Lower lobe of right lung (tissue), 2 donors: Measurements from ENCODE around the gene HDC. TPM values are rescaled to one million over a fixed set of nuclear protein-coding genes. Genes with fewer than 3 reads are reported as not detected.

Source experiments
- ATAC-seq, 2 donors: fragments of 200-7000 bp; cut with Tn5 transposase; one replicate each; pipeline ENCODE4 v1.9.1; 2020 to 2022; ENCODE audit warnings: mild to moderate bottlenecking in 2 of 2, moderate library complexity in 2 of 2
- DNase-seq: peaks from one replicate; pipeline ENCODE4 v3.0.0-alpha.2; 2020
- H3K27ac ChIP-seq: fragments of 200-600 bp; one replicate; pipeline ENCODE4 v1.8.0; 2022
- H3K27me3 ChIP-seq: fragments of 200-600 bp; one replicate; pipeline ENCODE4 v1.8.0; 2022; ENCODE audit warnings: low read depth
- H3K36me3 ChIP-seq: fragments of 200-600 bp; one replicate; pipeline ENCODE4 v1.8.0; 2022; ENCODE audit warnings: mild to moderate bottlenecking
- H3K4me1 ChIP-seq: fragments of 200-600 bp; one replicate; pipeline ENCODE4 v1.8.0; 2022
- H3K4me3 ChIP-seq: fragments of 200-600 bp; one replicate; pipeline ENCODE4 v1.8.0; 2022; ENCODE audit warnings: mild to moderate bottlenecking
- H3K9me3 ChIP-seq: fragments of 200-600 bp; one replicate; pipeline ENCODE4 v1.8.0; 2022
- CTCF ChIP-seq: fragments of 200-600 bp; IDR thresholded peaks from one replicate; pipeline ENCODE4 v1.8.0; 2022; ENCODE audit warnings: antibody characterized with exemption, mild to moderate bottlenecking
- intact Hi-C: fragments of 100-400 bp; cut with DNase I; formaldehyde crosslinking; loops from one replicate; pipeline ENCODE4 v1.11.0; 2022
- total RNA-seq: library from RNA; stranded (reverse); fragmentation: NEBNext Ultra II Directional; extraction: Animal tissue kit (Norgen Biotek cat#: 25700); gene quantifications from one replicate; pipeline ENCODE4 v1.2.1, GENCODE V29; 2021
- donor health status: DM: no; HTN: yes; CAD: no; lungs with severe emphysema.

The HDC gene
- total RNA-seq, 1 donor from 2014 or later = 4.8 TPM

GRCh38 chr15:50298340-50298739 lies 32.8 kb upstream of the HDC start:
- TF ChIP-seq CTCF = no peak
- Histone ChIP-seq H3K27me3 (no peaks in the 10 kb centered on the region), H3K27ac (no peak overlapping the region), H3K4me3 (no peak overlapping the region), H3K9me3 (no peaks in the 10 kb centered on the region), H3K36me3 (peaks cover 71% of the 10 kb centered on the region), H3K4me1 (no peaks in the 10 kb centered on the region)
- intact Hi-C loops = no loop called here
- ATAC-seq (no peak), DNase-seq (no peak)

- intact Hi-C loops = no loop called here
- DNase-seq (no peak), ATAC-seq (no peak)
- peaks cover 48% of the 10 kb centered on the region for H3K36me3 ChIP-seq
- no peak for TF ChIP-seq CTCF
- no peaks in the 10 kb centered on the region for H3K4me1 ChIP-seq
- H3K27ac ChIP-seq = no peak overlapping the region
- no peak overlapping the region for H3K4me3 ChIP-seq
- H3K9me3 ChIP-seq = no peaks in the 10 kb centered on the region
- no peaks in the 10 kb centered on the region for H3K27me3 ChIP-seq
Measured at GRCh38 chr15:50295966-50296365, 30.4 kb upstream of the HDC start.

GRCh38 chr15:50289749-50290148 lies 24.2 kb upstream of the HDC start:
- H3K9me3 ChIP-seq = no peaks in the 10 kb centered on the region
- H3K4me1 ChIP-seq = no peaks in the 10 kb centered on the region
- H3K36me3 ChIP-seq = peaks cover 60% of the 10 kb centered on the region
- DNase-seq (no peak), ATAC-seq (no peak)
- no peaks in the 10 kb centered on the region for H3K27me3 ChIP-seq
- no peak for TF ChIP-seq CTCF
- intact Hi-C loops = no loop called here
- H3K27ac ChIP-seq = no peak overlapping the region
- H3K4me3 ChIP-seq = no peak overlapping the region

GRCh38 chr15:50287324-50288116 lies 22.0 kb upstream of the HDC start:
- ATAC-seq (no peak), DNase-seq (no peak)
- intact Hi-C loops = no loop called here
- Histone ChIP-seq H3K27ac (no peak overlapping the region), H3K27me3 (no peaks in the 10 kb centered on the region), H3K36me3 (peaks cover 55% of the 10 kb centered on the region), H3K9me3 (no peaks in the 10 kb centered on the region), H3K4me3 (no peak overlapping the region), H3K4me1 (no peaks in the 10 kb centered on the region)
- TF ChIP-seq CTCF = no peak

GRCh38 chr15:50281427-50281826 lies 15.9 kb upstream of the HDC start:
- no peak for TF ChIP-seq CTCF
- H3K9me3 ChIP-seq = no peaks in the 10 kb centered on the region
- intact Hi-C loops = no loop called here
- H3K4me3 ChIP-seq = no peak overlapping the region
- ATAC-seq (no peak), DNase-seq (no peak)
- peaks cover 16% of the 10 kb centered on the region for H3K36me3 ChIP-seq
- H3K27me3 ChIP-seq = no peaks in the 10 kb centered on the region
- no peaks in the 10 kb centered on the region for H3K4me1 ChIP-seq
- H3K27ac ChIP-seq = no peak overlapping the region
